ENCODE results near the gene CHCHD6. TPM values are rescaled to one million over a fixed set of nuclear protein-coding genes. Genes with fewer than 3 reads are reported as not detected.

The CHCHD6 gene
- polyA plus RNA-seq, 2 donors: 7.0 to 11.9 TPM

GRCh38 chr3:126827121-126827520, 123.1 kb downstream of the CHCHD6 start:
- Histone ChIP-seq H3K4me3 (ENCODE audit: low read depth in 1 of 2, low read length in 2 of 2) (no peak overlapping the region), H3K27me3 (ENCODE audit: control insufficient read depth in 1 of 2, insufficient read depth in 2 of 2, low read length in 2 of 2) (no peaks in the 10 kb centered on the region), H3K36me3 (ENCODE audit: control insufficient read depth in 2 of 2, insufficient read depth in 2 of 2, low read length in 1 of 2) (no peaks in the 10 kb centered on the region), H3K4me1 (ENCODE audit: control insufficient read depth in 2 of 2, insufficient read depth in 2 of 2, low read length in 1 of 2) (no peaks in the 10 kb centered on the region), H3K27ac (ENCODE audit: low read depth in 2 of 2, low read length in 1 of 2) (no peak overlapping the region), H3K9me3 (ENCODE audit: control insufficient read depth in 2 of 2, insufficient read depth in 1 of 2, low read depth in 1 of 2, low read length in 1 of 2) (peaks cover 0 to 2% of the 10 kb centered on the region in 2 donors)
- 91 to 97% methylated on average over 1 of the region's 1 CpG for WGBS, 2 donors

- Histone ChIP-seq H3K27me3 (ENCODE audit: control insufficient read depth in 1 of 2, insufficient read depth in 2 of 2, low read length in 2 of 2) (no peaks in the 10 kb centered on the region), H3K4me3 (ENCODE audit: low read depth in 1 of 2, low read length in 2 of 2) (no peak overlapping the region), H3K27ac (ENCODE audit: low read depth in 2 of 2, low read length in 1 of 2) (no peak overlapping the region), H3K9me3 (ENCODE audit: control insufficient read depth in 2 of 2, insufficient read depth in 1 of 2, low read depth in 1 of 2, low read length in 1 of 2) (no peaks in the 10 kb centered on the region), H3K4me1 (ENCODE audit: control insufficient read depth in 2 of 2, insufficient read depth in 2 of 2, low read length in 1 of 2) (no peaks in the 10 kb centered on the region), H3K36me3 (ENCODE audit: control insufficient read depth in 2 of 2, insufficient read depth in 2 of 2, low read length in 1 of 2) (no peaks in the 10 kb centered on the region)
- 73 to 77% methylated on average over 5 of the region's 5 CpGs for WGBS, 2 donors
These were observed 124.3 kb downstream of the CHCHD6 start for GRCh38 chr3:126828306-126828705.

- H3K4me3 ChIP-seq (ENCODE audit: low read depth in 1 of 2, low read length in 2 of 2): no peak overlapping the region
- no peaks in the 10 kb centered on the region for H3K27me3 ChIP-seq (ENCODE audit: control insufficient read depth in 1 of 2, insufficient read depth in 2 of 2, low read length in 2 of 2)
- H3K9me3 ChIP-seq (ENCODE audit: control insufficient read depth in 2 of 2, insufficient read depth in 1 of 2, low read depth in 1 of 2, low read length in 1 of 2): no peaks in the 10 kb centered on the region
- no peak overlapping the region for H3K27ac ChIP-seq (ENCODE audit: low read depth in 2 of 2, low read length in 1 of 2)
- H3K36me3 ChIP-seq (ENCODE audit: control insufficient read depth in 2 of 2, insufficient read depth in 2 of 2, low read length in 1 of 2): no peaks in the 10 kb centered on the region
- H3K4me1 ChIP-seq (ENCODE audit: control insufficient read depth in 2 of 2, insufficient read depth in 2 of 2, low read length in 1 of 2): no peaks in the 10 kb centered on the region
- 90 to 92% methylated on average over 5 of the region's 5 CpGs for WGBS, 2 donors
These were observed 128.9 kb downstream of the CHCHD6 start for GRCh38 chr3:126832933-126833332.

- H3K27ac ChIP-seq (ENCODE audit: low read depth in 2 of 2, low read length in 1 of 2): no peak overlapping the region
- WGBS, 2 donors: 90 to 93% methylated on average over 13 of the region's 13 CpGs
These were observed 130.8 kb downstream of the CHCHD6 start for GRCh38 chr3:126834596-126835471.

GRCh38 chr3:126835472-126836219, 131.6 kb downstream of the CHCHD6 start:
- no peaks in the 10 kb centered on the region for H3K9me3 ChIP-seq (ENCODE audit: control insufficient read depth in 2 of 2, insufficient read depth in 1 of 2, low read depth in 1 of 2, low read length in 1 of 2)
- H3K36me3 ChIP-seq (ENCODE audit: control insufficient read depth in 2 of 2, insufficient read depth in 2 of 2, low read length in 1 of 2): no peaks in the 10 kb centered on the region
- WGBS, 2 donors: 87 to 89% methylated on average over 9 of the region's 9 CpGs
- H3K27ac ChIP-seq (ENCODE audit: low read depth in 2 of 2, low read length in 1 of 2): no peak overlapping the region
- no peaks in the 10 kb centered on the region for H3K27me3 ChIP-seq (ENCODE audit: control insufficient read depth in 1 of 2, insufficient read depth in 2 of 2, low read length in 2 of 2)
- H3K4me3 ChIP-seq (ENCODE audit: low read depth in 1 of 2, low read length in 2 of 2): no peak overlapping the region
- no peaks in the 10 kb centered on the region for H3K4me1 ChIP-seq (ENCODE audit: control insufficient read depth in 2 of 2, insufficient read depth in 2 of 2, low read length in 1 of 2)

More at GRCh38 chr3:126834596-126835471, 130.8 kb downstream of the CHCHD6 start:
- H3K9me3 ChIP-seq (ENCODE audit: control insufficient read depth in 2 of 2, insufficient read depth in 1 of 2, low read depth in 1 of 2, low read length in 1 of 2): no peaks in the 10 kb centered on the region
- H3K27me3 ChIP-seq (ENCODE audit: control insufficient read depth in 1 of 2, insufficient read depth in 2 of 2, low read length in 2 of 2): no peaks in the 10 kb centered on the region
- H3K36me3 ChIP-seq (ENCODE audit: control insufficient read depth in 2 of 2, insufficient read depth in 2 of 2, low read length in 1 of 2): no peaks in the 10 kb centered on the region
- no peaks in the 10 kb centered on the region for H3K4me1 ChIP-seq (ENCODE audit: control insufficient read depth in 2 of 2, insufficient read depth in 2 of 2, low read length in 1 of 2)
- no peak overlapping the region for H3K4me3 ChIP-seq (ENCODE audit: low read depth in 1 of 2, low read length in 2 of 2)

GRCh38 chr3:126836220-126836860, 132.3 kb downstream of the CHCHD6 start:
- H3K4me1 ChIP-seq (ENCODE audit: control insufficient read depth in 2 of 2, insufficient read depth in 2 of 2, low read length in 1 of 2): no peaks in the 10 kb centered on the region
- H3K4me3 ChIP-seq (ENCODE audit: low read depth in 1 of 2, low read length in 2 of 2): no peak overlapping the region
- H3K27me3 ChIP-seq (ENCODE audit: control insufficient read depth in 1 of 2, insufficient read depth in 2 of 2, low read length in 2 of 2): no peaks in the 10 kb centered on the region
- H3K27ac ChIP-seq (ENCODE audit: low read depth in 2 of 2, low read length in 1 of 2): no peak overlapping the region
- H3K36me3 ChIP-seq (ENCODE audit: control insufficient read depth in 2 of 2, insufficient read depth in 2 of 2, low read length in 1 of 2): no peaks in the 10 kb centered on the region
- no peaks in the 10 kb centered on the region for H3K9me3 ChIP-seq (ENCODE audit: control insufficient read depth in 2 of 2, insufficient read depth in 1 of 2, low read depth in 1 of 2, low read length in 1 of 2)
- 93 to 95% methylated on average over 10 of the region's 10 CpGs for WGBS, 2 donors

GRCh38 chr3:126837773-126838172, 133.7 kb downstream of the CHCHD6 start:
- no peaks in the 10 kb centered on the region for H3K9me3 ChIP-seq (ENCODE audit: control insufficient read depth in 2 of 2, insufficient read depth in 1 of 2, low read depth in 1 of 2, low read length in 1 of 2)
- no peaks in the 10 kb centered on the region for H3K4me1 ChIP-seq (ENCODE audit: control insufficient read depth in 2 of 2, insufficient read depth in 2 of 2, low read length in 1 of 2)
- H3K4me3 ChIP-seq (ENCODE audit: low read depth in 1 of 2, low read length in 2 of 2): no peak overlapping the region
- no peaks in the 10 kb centered on the region for H3K27me3 ChIP-seq (ENCODE audit: control insufficient read depth in 1 of 2, insufficient read depth in 2 of 2, low read length in 2 of 2)
- 88 to 90% methylated on average over 4 of the region's 4 CpGs for WGBS, 2 donors
- H3K27ac ChIP-seq (ENCODE audit: low read depth in 2 of 2, low read length in 1 of 2): no peak overlapping the region
- H3K36me3 ChIP-seq (ENCODE audit: control insufficient read depth in 2 of 2, insufficient read depth in 2 of 2, low read length in 1 of 2): no peaks in the 10 kb centered on the region

- H3K36me3 ChIP-seq (ENCODE audit: control insufficient read depth in 2 of 2, insufficient read depth in 2 of 2, low read length in 1 of 2): no peaks in the 10 kb centered on the region
- H3K27me3 ChIP-seq (ENCODE audit: control insufficient read depth in 1 of 2, insufficient read depth in 2 of 2, low read length in 2 of 2): no peaks in the 10 kb centered on the region
- H3K4me1 ChIP-seq (ENCODE audit: control insufficient read depth in 2 of 2, insufficient read depth in 2 of 2, low read length in 1 of 2): peaks cover 0 to 2% of the 10 kb centered on the region in 2 donors
- no peak overlapping the region for H3K27ac ChIP-seq (ENCODE audit: low read depth in 2 of 2, low read length in 1 of 2)
- H3K4me3 ChIP-seq (ENCODE audit: low read depth in 1 of 2, low read length in 2 of 2): no peak overlapping the region
- WGBS, 2 donors: 62 to 76% methylated on average over 2 of the region's 2 CpGs
- H3K9me3 ChIP-seq (ENCODE audit: control insufficient read depth in 2 of 2, insufficient read depth in 1 of 2, low read depth in 1 of 2, low read length in 1 of 2): no peaks in the 10 kb centered on the region
These were observed 142.1 kb downstream of the CHCHD6 start for GRCh38 chr3:126845920-126846715.

GRCh38 chr3:126847061-126847460, 143.0 kb downstream of the CHCHD6 start:
- Histone ChIP-seq H3K27ac (ENCODE audit: low read depth in 2 of 2, low read length in 1 of 2) (no peak overlapping the region), H3K27me3 (ENCODE audit: control insufficient read depth in 1 of 2, insufficient read depth in 2 of 2, low read length in 2 of 2) (no peaks in the 10 kb centered on the region), H3K9me3 (ENCODE audit: control insufficient read depth in 2 of 2, insufficient read depth in 1 of 2, low read depth in 1 of 2, low read length in 1 of 2) (no peaks in the 10 kb centered on the region), H3K4me1 (ENCODE audit: control insufficient read depth in 2 of 2, insufficient read depth in 2 of 2, low read length in 1 of 2) (peaks cover 0 to 4% of the 10 kb centered on the region in 2 donors), H3K4me3 (ENCODE audit: low read depth in 1 of 2, low read length in 2 of 2) (no peak overlapping the region), H3K36me3 (ENCODE audit: control insufficient read depth in 2 of 2, insufficient read depth in 2 of 2, low read length in 1 of 2) (no peaks in the 10 kb centered on the region)
- 91 to 95% methylated on average over 3 of the region's 3 CpGs for WGBS, 2 donors
